Mucosa of rectum (tissue), 2 donors: ENCODE data around the gene NOP58.
"Not testable (repeated sequence)": the region's sequence is repeated elsewhere in the genome, so short reads cannot be mapped to it uniquely, and the experiment has no call there.

Experiments used
- H3K27ac ChIP-seq, 2 donors: one replicate each; pipeline ENCODE4 v1.7.0; 2013; ENCODE audit warnings: inconsistent platforms in 2 of 2, low read depth in 2 of 2, low read length in 2 of 2
- H3K27me3 ChIP-seq, 2 donors: one replicate each; pipeline ENCODE4 v1.7.0; 2013; ENCODE audit warnings: low read length in 2 of 2; ENCODE audit not compliant: control insufficient read depth in 2 of 2, insufficient read depth in 2 of 2
- H3K36me3 ChIP-seq, 2 donors: one replicate each; pipeline ENCODE4 v1.7.0; 2013; ENCODE audit warnings: low read length in 2 of 2; ENCODE audit not compliant: control insufficient read depth in 2 of 2, insufficient read depth in 2 of 2
- H3K4me1 ChIP-seq, 2 donors: one replicate each; pipeline ENCODE4 v1.7.0; 2013; ENCODE audit warnings: low read length in 2 of 2, mild to moderate bottlenecking in 1 of 2; ENCODE audit not compliant: control insufficient read depth in 2 of 2, insufficient read depth in 2 of 2
- H3K4me3 ChIP-seq, 2 donors: one replicate each; pipeline ENCODE4 v1.7.0; 2013; ENCODE audit warnings: low read length in 2 of 2
- H3K9ac ChIP-seq, 2 donors: one replicate each; pipeline ENCODE4 v1.7.0; 2013; ENCODE audit warnings: low read length in 2 of 2, low read depth in 1 of 2, mild to moderate bottlenecking in 1 of 2
- H3K9me3 ChIP-seq, 2 donors: one replicate each; pipeline ENCODE4 v1.7.0; 2013; ENCODE audit warnings: low read length in 2 of 2; ENCODE audit not compliant: control insufficient read depth in 2 of 2
- donor health status: healthy.
- donor health status: Normal muscosa, but diverticular disease.

Gene NOP58

DNA sequence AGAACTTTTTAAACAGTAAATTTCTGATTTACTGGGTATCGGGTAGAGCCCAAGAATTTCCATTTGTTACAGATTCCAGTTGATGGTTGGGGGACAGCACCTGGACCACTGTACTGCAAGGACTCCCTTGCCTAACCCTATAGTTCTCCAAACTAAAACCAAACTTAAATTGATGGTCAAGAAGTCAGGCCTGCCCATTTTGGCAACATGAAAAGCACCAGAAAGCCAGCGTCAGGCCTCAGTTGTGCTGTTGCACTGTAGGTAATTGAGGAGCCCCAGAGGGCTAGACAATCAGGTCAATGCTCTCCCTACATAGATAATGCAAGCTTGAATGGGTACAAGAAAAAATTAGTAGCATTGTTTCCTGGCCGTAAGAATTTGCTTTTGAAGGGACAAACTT is 40.5 kb downstream of the NOP58 start:
- H3K4me1 ChIP-seq, result no peaks in the 10 kb centered on the region
- H3K36me3 ChIP-seq, result peaks cover 35 to 48% of the 10 kb centered on the region in 2 donors
- H3K9me3 ChIP-seq, result no peaks in the 10 kb centered on the region
- no peak overlapping the region for H3K27ac ChIP-seq
- H3K4me3 ChIP-seq, result no peak overlapping the region
- no peaks in the 10 kb centered on the region for H3K27me3 ChIP-seq
- H3K9ac ChIP-seq, result no peak overlapping the region

DNA sequence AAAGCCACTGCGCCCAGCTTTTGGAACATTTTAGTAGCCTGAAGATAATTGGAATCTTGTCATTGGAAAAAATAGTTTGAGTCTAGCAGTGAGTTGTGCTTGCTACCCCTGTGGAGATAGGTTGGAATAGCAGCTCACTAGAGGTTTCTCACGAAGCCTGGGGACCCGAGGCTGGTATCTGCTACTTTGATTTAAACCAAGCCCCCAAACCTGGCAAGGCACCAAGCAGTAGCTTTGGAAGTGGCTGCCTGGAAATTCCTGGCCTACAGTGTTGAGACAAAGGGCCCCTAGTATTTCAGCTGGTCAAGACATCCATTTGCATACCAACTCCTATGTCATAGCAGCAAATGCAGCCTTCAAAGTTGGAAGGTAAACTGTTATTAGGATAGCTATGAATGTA is 42.1 kb downstream of the NOP58 start:
- Histone ChIP-seq H3K27ac (no peak overlapping the region), H3K9ac (no peak overlapping the region), H3K4me1 (no peaks in the 10 kb centered on the region), H3K9me3 (no peaks in the 10 kb centered on the region), H3K4me3 (no peak overlapping the region), H3K27me3 (no peaks in the 10 kb centered on the region), H3K36me3 (peaks cover 35 to 37% of the 10 kb centered on the region in 2 donors)

DNA sequence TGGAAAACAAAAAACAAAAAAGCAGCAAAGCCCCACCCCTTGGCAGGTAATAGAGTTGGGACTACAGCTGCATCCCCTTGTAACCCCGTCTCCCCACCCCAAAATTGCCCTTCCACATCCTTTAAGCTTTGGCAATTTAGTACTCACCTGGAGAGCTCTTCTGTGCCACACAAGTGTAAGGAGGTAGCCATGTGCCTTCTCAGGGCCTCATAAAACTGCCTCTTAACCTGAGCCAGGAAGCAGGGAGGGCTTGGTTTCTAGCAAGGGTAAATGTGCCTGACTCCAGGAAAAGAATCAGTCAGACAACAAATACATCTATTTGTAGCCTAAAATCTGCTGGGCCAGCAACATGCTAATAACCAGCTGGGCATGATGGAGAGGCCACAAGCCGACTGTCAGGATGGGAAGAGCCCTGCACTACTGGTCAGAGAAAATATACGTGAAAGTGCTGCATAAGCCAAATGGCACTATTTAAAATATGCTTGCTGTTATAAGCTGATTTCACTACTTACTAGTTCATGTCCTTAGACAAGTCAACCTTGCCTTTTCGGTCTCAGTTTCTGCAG is 46.3 kb downstream of the NOP58 start:
- H3K4me3 ChIP-seq, result no peak overlapping the region
- peaks cover 0 to 9% of the 10 kb centered on the region in 2 donors for H3K36me3 ChIP-seq
- no peak overlapping the region for H3K27ac ChIP-seq
- H3K27me3 ChIP-seq, result no peaks in the 10 kb centered on the region
- H3K9ac ChIP-seq, result no peak overlapping the region
- no peaks in the 10 kb centered on the region for H3K9me3 ChIP-seq
- H3K4me1 ChIP-seq, result no peaks in the 10 kb centered on the region

DNA sequence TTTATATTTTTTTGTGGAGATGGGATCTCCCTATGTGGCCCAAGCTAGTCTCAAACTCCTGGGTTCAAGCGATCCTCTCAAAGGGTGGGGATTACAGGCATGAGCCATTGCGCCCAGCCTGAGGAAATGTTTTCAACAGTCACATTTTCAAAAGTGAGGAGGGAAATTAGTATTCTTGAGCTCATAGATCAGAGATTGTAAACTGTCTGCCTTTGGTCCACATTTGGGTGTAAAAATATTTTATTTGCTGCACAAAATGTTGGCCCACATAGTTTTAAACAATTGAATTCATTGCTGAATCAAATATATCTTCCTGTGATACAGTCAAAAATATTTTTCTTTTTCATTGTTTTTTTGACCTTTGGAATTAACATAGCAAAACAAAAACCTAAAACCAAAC is 48.6 kb downstream of the NOP58 start:
- H3K27ac ChIP-seq, result no peak overlapping the region
- no peaks in the 10 kb centered on the region for H3K9me3 ChIP-seq
- no peak overlapping the region for H3K4me3 ChIP-seq
- peaks cover under 1 to 9% of the 10 kb centered on the region in 2 donors for H3K36me3 ChIP-seq
- H3K27me3 ChIP-seq, result no peaks in the 10 kb centered on the region
- no peak overlapping the region for H3K9ac ChIP-seq
- peaks cover 4 to 5% of the 10 kb centered on the region in 2 donors for H3K4me1 ChIP-seq

DNA sequence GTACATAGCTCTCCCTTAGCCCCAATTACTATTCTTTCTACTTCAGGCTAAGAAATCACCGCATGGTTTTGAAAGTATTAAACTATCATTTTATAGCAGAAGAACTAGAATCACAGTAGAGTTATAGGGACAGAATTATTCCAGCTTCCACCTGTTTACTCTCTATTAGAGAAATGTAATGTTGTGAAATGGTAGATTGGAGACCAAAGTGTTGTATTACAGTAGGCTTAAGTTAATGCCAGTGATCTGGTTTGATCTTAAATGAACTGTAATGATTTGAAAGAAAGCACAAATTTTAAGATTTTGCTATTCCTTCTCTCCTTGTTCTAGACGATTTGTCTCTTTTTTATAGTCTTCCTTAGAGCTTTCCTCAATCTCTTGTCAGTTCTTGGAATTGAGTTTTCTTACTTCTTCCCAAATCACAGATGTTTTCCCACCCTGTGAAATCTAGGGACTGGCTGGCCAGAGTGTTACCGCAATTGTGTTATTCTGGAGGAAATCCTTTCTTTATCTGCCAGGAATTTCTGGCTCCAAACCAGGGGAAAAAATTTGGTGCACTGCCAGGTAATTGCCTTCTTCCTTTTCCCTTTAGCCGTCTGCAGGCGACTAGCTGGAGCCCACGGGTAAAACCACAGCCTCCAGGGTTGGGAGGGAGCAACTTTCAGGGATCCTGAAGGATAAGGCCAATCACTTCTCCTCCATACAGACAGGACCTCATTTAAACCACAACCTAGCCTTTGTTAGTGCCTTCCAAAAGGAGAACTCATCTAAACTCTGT is 51.7 kb downstream of the NOP58 start:
- Histone ChIP-seq H3K27me3 (no peaks in the 10 kb centered on the region), H3K9ac (no peak overlapping the region), H3K4me1 (peaks cover 4 to 5% of the 10 kb centered on the region in 2 donors), H3K27ac (no peak overlapping the region), H3K9me3 (no peaks in the 10 kb centered on the region), H3K4me3 (no peak overlapping the region), H3K36me3 (peaks cover 4% of the 10 kb centered on the region in 2 donors)

DNA sequence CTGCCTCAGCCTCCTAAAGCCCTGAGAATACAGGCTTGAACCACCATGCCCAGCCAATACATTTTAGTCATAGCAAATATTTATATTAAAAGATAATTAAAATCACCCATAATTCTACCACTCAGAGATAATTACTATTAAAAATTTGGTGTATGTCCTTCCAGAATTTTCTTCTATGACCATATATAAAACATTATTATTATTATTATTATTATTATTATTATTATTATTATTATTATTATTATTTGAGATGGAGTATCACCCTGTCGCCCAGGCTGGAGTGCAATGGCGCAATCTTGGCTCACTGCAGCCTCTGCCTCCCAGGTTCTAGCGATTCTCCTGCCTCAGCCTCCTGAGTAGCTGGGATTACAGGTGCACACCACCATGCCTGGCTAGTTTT is 54.8 kb downstream of the NOP58 start:
- not testable (repeated sequence) for H3K9ac ChIP-seq, H3K9me3 ChIP-seq, H3K27me3 ChIP-seq, H3K4me1 ChIP-seq, H3K36me3 ChIP-seq, H3K4me3 ChIP-seq, H3K27ac ChIP-seq

DNA sequence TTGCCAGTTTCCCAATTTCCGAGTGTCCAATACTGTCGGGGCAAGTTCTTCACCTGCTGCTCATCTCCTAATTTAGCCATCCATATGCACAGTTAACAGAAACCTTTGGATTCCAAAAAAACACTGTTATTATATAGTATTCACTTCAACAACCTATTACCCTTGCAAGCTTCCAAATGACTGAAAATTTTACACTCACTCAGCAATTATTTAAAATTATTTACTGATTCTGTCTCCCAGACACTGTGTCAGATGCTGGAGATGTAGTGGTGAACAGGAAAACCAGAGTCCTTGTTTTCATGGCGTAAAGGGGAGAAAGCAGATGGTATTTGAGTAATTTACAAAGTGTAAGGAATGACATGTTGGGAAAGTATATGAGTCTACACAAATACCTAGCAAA is 56.9 kb downstream of the NOP58 start:
- H3K4me1 ChIP-seq, result peaks cover 0 to 3% of the 10 kb centered on the region in 2 donors
- peaks cover 4 to 6% of the 10 kb centered on the region in 2 donors for H3K36me3 ChIP-seq
- no peaks in the 10 kb centered on the region for H3K9me3 ChIP-seq
- no peak overlapping the region for H3K27ac ChIP-seq
- H3K9ac ChIP-seq, result no peak overlapping the region
- H3K27me3 ChIP-seq, result no peaks in the 10 kb centered on the region
- H3K4me3 ChIP-seq, result no peak overlapping the region

DNA sequence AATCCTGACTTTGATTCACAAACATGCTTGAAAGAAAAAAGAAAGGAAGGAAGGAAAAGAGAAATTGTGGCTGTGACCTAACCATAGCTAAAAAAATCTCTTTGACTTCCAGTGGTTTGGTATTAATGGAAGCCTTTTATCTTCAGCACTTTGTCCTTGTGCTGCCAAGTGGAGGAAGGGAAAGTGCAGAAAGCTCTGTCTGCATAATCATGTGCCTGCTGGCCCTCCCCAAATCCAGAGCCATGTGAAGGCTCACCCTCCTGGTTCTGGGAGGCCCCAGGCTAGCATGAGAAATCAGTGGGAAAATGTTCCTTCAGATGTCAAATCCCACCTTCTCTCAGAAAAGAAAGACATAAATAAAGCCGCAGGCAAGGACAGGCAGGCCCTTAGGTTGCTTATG is 62.3 kb downstream of the NOP58 start:
- Histone ChIP-seq H3K4me1 (no peaks in the 10 kb centered on the region), H3K36me3 (peaks cover 0 to 2% of the 10 kb centered on the region in 2 donors), H3K4me3 (no peak overlapping the region)

DNA sequence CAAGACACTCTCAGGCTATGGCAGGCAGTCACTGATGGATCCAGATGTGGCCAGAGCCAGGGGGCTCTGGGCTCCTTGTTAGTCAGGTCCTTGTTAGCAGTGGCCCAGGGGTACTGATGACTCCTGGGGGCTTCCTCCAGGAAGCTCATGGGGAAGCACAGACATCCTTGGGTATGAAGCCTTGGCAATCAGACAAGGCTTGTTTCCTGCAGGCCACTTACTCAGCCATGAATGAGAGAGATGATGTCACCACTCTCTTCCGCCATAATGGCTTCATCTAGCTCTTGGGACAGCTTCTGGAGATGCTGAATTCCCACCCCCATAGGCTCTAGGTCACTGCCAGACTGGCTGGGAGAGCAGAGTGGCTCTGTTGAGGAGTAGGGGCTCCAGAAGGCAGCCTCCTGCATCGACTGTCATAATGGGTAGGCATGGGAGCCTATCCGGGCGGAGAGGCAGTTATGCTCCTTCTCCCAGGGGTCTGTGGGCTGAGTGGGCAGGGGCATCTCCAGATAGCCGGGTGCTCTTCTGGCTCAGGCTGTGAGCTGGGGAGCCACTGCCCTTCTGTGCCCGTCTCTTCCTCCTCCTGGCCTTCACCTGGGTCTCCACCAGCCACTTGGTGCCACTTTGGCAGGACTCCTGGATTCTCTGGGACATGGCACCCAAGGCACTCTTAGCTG is 70.4 kb downstream of the NOP58 start:
- Histone ChIP-seq H3K9me3 (no peaks in the 10 kb centered on the region), H3K36me3 (no peaks in the 10 kb centered on the region), H3K4me3 (no peak overlapping the region), H3K27ac (no peak overlapping the region), H3K27me3 (no peaks in the 10 kb centered on the region), H3K4me1 (no peaks in the 10 kb centered on the region), H3K9ac (no peak overlapping the region)

More for the DNA sequence above, 62.3 kb downstream of the NOP58 start:
- Histone ChIP-seq H3K9ac (no peak overlapping the region), H3K27me3 (no peaks in the 10 kb centered on the region), H3K9me3 (no peaks in the 10 kb centered on the region), H3K27ac (no peak overlapping the region)

DNA sequence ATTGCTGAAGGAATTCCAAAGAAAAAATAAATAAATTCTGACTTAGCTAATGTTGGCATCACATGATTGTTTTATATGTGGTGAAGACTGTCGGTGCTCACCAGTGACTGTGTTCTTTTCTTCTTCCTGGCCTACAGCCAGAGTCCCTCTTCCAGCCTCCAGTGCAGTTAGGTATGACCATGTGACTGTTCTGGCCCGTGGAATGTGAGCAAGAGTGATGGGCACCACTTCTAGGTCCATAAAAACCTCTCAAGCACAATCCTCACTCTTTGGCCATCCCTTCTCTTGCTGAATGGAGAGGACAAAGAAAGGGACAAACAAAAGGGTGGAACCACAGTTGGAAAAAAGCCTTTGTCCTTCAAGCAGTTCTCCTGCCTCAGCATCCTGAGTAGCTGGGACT is 71.6 kb downstream of the NOP58 start:
- no peaks in the 10 kb centered on the region for H3K9me3 ChIP-seq
- H3K9ac ChIP-seq, result no peak overlapping the region
- H3K36me3 ChIP-seq, result no peaks in the 10 kb centered on the region
- H3K27me3 ChIP-seq, result no peaks in the 10 kb centered on the region
- H3K27ac ChIP-seq, result no peak overlapping the region
- H3K4me1 ChIP-seq, result no peaks in the 10 kb centered on the region
- no peak overlapping the region for H3K4me3 ChIP-seq
